ENCODE data around the gene MIB2.
"Not testable (repeated sequence)": the region's sequence is repeated elsewhere in the genome, so short reads cannot be mapped to it uniquely, and the experiment has no call there.

MIB2 gene

GRCh38 chr1:1626207-1627141 is 11.2 kb downstream of the MIB2 start:
- in situ Hi-C loops (cut with MboI; ENCODE audit: low sequenced_read_pairs), result no loop called here

- in situ Hi-C loops (cut with MboI; ENCODE audit: low sequenced_read_pairs), result no loop called here
These were observed 12.0 kb downstream of the MIB2 start for GRCh38 chr1:1627261-1627828.

- in situ Hi-C loops (cut with MboI; ENCODE audit: low sequenced_read_pairs), result no loop called here
These were observed 12.8 kb downstream of the MIB2 start for GRCh38 chr1:1627829-1628753.

GRCh38 chr1:1628754-1629429 is 13.6 kb downstream of the MIB2 start:
- in situ Hi-C loops (cut with MboI; ENCODE audit: low sequenced_read_pairs), result no loop called here

GRCh38 chr1:1629430-1630190 is 14.3 kb downstream of the MIB2 start:
- in situ Hi-C loops (cut with MboI; ENCODE audit: low sequenced_read_pairs), result no loop called here

GRCh38 chr1:1630191-1630964 is 15.1 kb downstream of the MIB2 start:
- in situ Hi-C loops (cut with MboI; ENCODE audit: low sequenced_read_pairs), result no loop called here

GRCh38 chr1:1630965-1631781 is 15.9 kb downstream of the MIB2 start:
- in situ Hi-C loops (cut with MboI; ENCODE audit: low sequenced_read_pairs), result no loop called here

GRCh38 chr1:1631782-1632420 is 16.6 kb downstream of the MIB2 start, which contains the start of gene MMP23B:
Gene MMP23B, plus strand, starts transcription at chr1:1632173. Its CDS starts 46 bp downstream, at chr1:1632219.
- in situ Hi-C loops (cut with MboI; ENCODE audit: low sequenced_read_pairs), result no loop called here

- in situ Hi-C loops (cut with MboI; ENCODE audit: low sequenced_read_pairs), result not testable (repeated sequence)
These were observed 18.1 kb downstream of the MIB2 start for GRCh38 chr1:1633409-1633808.

- in situ Hi-C loops (cut with MboI; ENCODE audit: low sequenced_read_pairs), result not testable (repeated sequence)
These were observed 19.3 kb downstream of the MIB2 start for GRCh38 chr1:1634613-1635012.

GRCh38 chr1:1636621-1637478 is 21.6 kb downstream of the MIB2 start:
- in situ Hi-C loops (cut with MboI; ENCODE audit: low sequenced_read_pairs), result not testable (repeated sequence)

GRCh38 chr1:1637479-1637875 is 22.2 kb downstream of the MIB2 start:
- in situ Hi-C loops (cut with MboI; ENCODE audit: low sequenced_read_pairs), result not testable (repeated sequence)

GRCh38 chr1:1638528-1638927 is 23.2 kb downstream of the MIB2 start:
- in situ Hi-C loops (cut with MboI; ENCODE audit: low sequenced_read_pairs), result not testable (repeated sequence)

GRCh38 chr1:1639368-1639767 is 24.1 kb downstream of the MIB2 start:
- in situ Hi-C loops (cut with MboI; ENCODE audit: low sequenced_read_pairs), result not testable (repeated sequence)

- in situ Hi-C loops (cut with MboI; ENCODE audit: low sequenced_read_pairs), result not testable (repeated sequence)
These were observed 24.8 kb downstream of the MIB2 start for GRCh38 chr1:1640081-1640480.

GRCh38 chr1:1640711-1641461 is 25.6 kb downstream of the MIB2 start:
- in situ Hi-C loops (cut with MboI; ENCODE audit: low sequenced_read_pairs), result not testable (repeated sequence)

Data from HL-60/S4 treated with phorbol 12-myristate 13-acetate at 8.2 ng/mL for 4 days and 3 days (cell line).